Measurements from ENCODE around the gene SCFD2.

SCFD2 gene

DNA sequence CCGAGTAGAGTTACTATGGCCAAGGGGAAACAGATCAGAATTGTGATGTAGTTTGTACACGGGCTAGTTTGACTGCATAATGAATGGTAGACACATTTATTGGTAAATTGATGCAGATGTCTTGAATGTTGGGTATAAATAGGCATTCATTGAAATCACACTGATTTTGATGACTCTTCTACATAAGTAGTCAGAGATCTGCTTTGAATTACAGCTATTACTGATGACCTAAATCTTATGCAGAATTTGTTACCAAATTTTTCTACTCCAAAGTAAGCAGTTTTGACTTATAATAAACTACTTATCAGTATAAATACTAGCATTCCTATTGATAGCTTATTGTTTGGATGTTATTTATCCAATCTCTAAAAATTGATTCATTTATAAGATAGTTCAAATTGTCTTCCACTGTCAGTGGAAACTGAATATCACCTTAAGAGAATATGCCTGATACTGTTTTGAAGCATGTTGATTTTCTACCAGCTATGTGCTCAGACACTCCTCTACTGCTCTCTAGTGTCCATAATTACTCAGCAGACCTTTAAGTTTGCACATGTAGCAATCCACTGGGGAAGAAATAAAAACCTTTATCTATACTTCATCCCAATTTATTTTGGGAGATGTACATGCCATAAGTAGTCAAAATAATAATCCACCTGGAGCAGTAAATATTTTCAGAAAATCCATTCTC lies 383.5 kb downstream of the SCFD2 start:
- H3K4me3 ChIP-seq (ENCODE audit: low read depth, low read length) = no peak overlapping the region
- no peak overlapping the region for H3K27ac ChIP-seq
- H3K27me3 ChIP-seq (replicated peaks) = no peaks in the 10 kb centered on the region
- in situ Hi-C loops (cut with HindIII; ENCODE audit: low pct_ligation_motif_present, low sequenced_read_pairs) = no loop called here
- no peaks in the 10 kb centered on the region for H3K36me3 ChIP-seq (replicated peaks)
- peak; percentile 66 for TF ChIP-seq CTCF (IDR thresholded peaks at IDR 0.05; ENCODE audit: low read depth, low read length, missing control alignments)
- peak; percentile 53 for DNase-seq

DNA sequence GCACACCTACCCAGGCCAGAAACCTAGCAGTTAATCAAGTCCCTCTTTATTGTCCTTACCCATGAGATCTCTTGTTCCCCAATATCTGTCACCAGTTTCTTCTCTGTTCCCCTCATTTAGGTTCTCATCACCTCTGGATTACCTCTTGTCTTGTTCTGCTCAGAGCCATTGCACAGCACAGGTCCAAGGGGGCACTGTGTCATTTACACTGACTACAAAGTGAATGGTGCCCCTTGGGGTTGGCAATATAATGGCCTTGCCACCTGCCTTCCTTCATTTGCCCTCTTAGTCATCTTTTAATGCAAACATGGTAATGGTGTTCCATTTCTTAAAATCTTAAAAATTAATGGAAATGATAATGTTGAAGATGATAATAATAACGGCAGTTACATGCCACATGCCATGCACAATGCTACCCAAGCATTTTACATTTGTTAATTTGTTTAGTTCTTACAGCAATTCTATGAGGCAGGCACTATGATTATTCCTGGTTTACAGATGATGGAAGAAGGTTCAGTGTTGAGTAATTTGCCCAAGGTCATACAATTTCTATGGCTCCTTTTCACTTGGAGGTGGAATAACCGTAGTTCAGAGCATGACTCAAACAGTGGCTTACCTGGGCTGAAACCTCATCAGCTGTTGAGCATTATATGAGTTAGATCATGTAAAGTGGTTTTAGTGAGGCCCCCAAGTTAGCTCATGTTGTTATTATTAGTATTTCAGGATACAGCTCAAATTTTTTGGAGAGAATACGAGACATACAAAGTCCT lies 385.9 kb downstream of the SCFD2 start:
- no peak for DNase-seq
- Histone ChIP-seq H3K4me3 (ENCODE audit: low read depth, low read length) (no peak overlapping the region), H3K27me3 (replicated peaks) (no peaks in the 10 kb centered on the region), H3K36me3 (replicated peaks) (no peaks in the 10 kb centered on the region), H3K27ac (no peak overlapping the region)
- no peak for TF ChIP-seq CTCF (IDR thresholded peaks at IDR 0.05; ENCODE audit: low read depth, low read length, missing control alignments)
- in situ Hi-C loops (cut with HindIII; ENCODE audit: low pct_ligation_motif_present, low sequenced_read_pairs) = no loop called here

GRCh38 chr4:52979020-52979419 lies 386.8 kb downstream of the SCFD2 start:
- TF ChIP-seq CTCF (IDR thresholded peaks at IDR 0.05; ENCODE audit: low read depth, low read length, missing control alignments) = peak; percentile 3

DNA sequence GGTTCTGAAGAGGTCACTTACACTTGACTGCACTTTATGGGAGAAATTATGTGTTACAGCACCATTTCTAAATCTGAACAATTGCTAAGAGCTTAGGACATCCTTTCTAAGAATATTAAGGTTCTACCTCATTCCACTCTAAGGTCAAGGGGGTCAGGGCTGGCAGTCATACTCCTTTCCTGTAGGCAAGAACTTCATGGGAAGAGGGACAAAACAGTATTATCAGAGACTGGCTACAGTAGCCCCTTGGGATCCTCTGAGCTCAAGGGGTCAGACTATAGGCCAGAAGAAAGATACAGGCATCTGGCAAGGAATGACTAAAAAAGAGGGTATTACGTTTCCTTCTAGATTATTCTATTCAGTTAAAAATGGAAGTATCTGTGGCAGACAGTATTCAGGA lies 388.6 kb downstream of the SCFD2 start:
- in situ Hi-C loops (cut with HindIII; ENCODE audit: low pct_ligation_motif_present, low sequenced_read_pairs) = no loop called here
- DNase-seq = no peak
- TF ChIP-seq CTCF (IDR thresholded peaks at IDR 0.05; ENCODE audit: low read depth, low read length, missing control alignments) = no peak
- H3K36me3 ChIP-seq (replicated peaks) = no peaks in the 10 kb centered on the region
- no peak overlapping the region for H3K27ac ChIP-seq
- H3K27me3 ChIP-seq (replicated peaks) = no peaks in the 10 kb centered on the region
- no peak overlapping the region for H3K4me3 ChIP-seq (ENCODE audit: low read depth, low read length)

More at GRCh38 chr4:52979020-52979419, 386.8 kb downstream of the SCFD2 start:
- in situ Hi-C loops (cut with HindIII; ENCODE audit: low pct_ligation_motif_present, low sequenced_read_pairs) = no loop called here
- no peak for DNase-seq
- Histone ChIP-seq H3K36me3 (replicated peaks) (no peaks in the 10 kb centered on the region), H3K4me3 (ENCODE audit: low read depth, low read length) (no peak overlapping the region), H3K27ac (no peak overlapping the region), H3K27me3 (replicated peaks) (no peaks in the 10 kb centered on the region)

GRCh38 chr4:52976523-52977230 lies 389.2 kb downstream of the SCFD2 start:
- no peak for TF ChIP-seq CTCF (IDR thresholded peaks at IDR 0.05; ENCODE audit: low read depth, low read length, missing control alignments)
- no peak overlapping the region for H3K4me3 ChIP-seq (ENCODE audit: low read depth, low read length)
- no peak overlapping the region for H3K27ac ChIP-seq
- no peaks in the 10 kb centered on the region for H3K27me3 ChIP-seq (replicated peaks)
- no peak for DNase-seq
- H3K36me3 ChIP-seq (replicated peaks) = no peaks in the 10 kb centered on the region
- in situ Hi-C loops (cut with HindIII; ENCODE audit: low pct_ligation_motif_present, low sequenced_read_pairs) = no loop called here
